Glomerular visceral epithelial cell (primary cell): ENCODE data around the gene MATN3.

Experiments
- DNase-seq: peaks from one replicate; pipeline ENCODE4 v3.0.0-alpha.2; 2016; ENCODE audit errors: extremely low spot score

The MATN3 gene

GRCh38 chr2:20037660-20038059, 25.2 kb upstream of the MATN3 start:
- DNase-seq = no peak

DNA sequence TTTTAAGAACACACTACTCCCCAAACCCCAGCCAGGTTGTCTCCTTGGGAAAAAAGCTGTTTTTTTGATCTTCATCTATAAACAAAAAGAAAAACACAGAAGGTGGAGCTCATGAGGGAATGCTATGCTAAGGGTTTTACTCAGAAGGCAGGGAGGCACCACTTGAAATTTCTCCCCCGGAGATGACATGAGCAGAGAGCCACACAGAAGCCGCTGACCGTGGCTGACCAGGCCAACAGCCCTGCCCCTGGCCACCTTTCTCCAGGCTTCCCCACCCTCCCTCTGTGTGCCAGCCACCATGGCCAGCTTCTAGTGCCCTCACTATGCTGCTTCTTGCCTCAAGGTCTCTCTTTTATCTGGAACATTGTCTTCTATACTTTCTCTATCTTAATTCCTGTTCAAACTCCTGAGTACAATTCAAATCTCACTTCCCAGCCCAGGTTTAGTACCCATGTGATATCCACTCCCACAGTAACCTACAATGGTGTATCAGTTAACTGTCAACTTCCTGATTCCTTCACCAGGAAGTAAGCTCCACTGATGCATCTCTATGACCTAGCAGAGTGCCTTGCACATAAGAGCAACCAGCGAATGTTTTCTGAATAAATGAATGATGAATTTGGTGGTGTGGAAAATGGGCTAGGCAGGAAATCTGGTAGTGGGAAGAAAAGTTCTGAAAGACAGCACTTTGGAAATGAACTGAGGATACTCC, 23.6 kb upstream of the MATN3 start:
- peak; percentile 52 for DNase-seq

DNA sequence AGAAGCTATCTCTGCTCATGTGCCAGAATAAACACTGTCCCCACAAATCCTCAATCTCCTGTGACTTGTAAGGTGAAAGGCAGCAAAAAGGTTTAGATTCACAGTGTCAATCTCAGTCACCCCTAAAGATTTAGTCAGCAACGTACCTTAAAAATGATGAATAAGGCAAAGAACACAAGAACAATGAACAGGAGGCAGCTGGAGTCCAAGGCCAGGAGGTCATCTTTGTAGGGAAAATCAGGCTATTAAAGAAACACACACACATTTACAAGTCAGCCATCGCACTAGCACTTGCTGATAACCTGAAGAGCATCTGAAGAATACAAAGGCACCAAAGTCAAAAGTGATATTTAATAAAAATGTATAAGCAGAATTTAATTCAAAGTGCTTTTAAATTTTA, 22.4 kb upstream of the MATN3 start:
- no peak for DNase-seq

- DNase-seq = no peak
These were observed 21.8 kb upstream of the MATN3 start for GRCh38 chr2:20034218-20034617.

DNA sequence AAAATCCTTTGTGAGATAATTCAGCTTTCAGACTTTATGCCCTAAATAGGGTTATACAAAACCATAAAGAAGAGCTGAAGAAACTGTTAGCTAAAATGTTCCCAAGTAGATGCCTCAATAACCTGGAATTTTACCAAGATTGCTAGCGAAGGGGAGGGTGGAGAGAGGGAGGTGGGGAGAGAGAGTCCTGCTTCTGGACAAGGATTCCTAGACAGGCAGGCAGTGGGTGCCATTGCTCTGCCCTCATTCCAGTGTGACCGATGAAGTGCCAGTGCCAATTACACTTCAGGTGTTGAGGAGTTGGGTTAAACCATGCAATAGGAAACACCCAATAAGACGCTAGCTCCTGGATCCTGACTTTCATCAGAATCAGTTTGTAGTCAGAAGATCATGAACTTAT, 20.9 kb upstream of the MATN3 start:
- no peak for DNase-seq

DNA sequence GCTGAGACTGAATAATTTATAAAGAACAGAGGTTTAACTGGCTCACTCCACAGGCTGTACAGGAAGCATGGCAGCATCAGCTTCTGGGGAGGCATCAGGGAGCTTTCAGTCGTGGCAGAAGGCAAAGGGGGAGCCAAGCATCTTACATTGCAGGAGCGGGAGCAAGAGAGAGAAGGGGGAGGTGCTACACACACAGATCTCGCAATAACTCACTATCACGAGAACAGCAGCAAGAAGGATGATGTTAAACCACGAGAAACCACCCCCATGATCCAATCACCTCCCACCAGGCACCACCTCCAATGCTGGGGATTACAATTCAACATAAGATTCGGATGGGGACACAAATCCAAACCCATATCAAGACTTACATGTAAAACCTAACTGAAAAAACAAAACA, 17.8 kb upstream of the MATN3 start:
- DNase-seq = no peak

- DNase-seq = no peak
These were observed 15.4 kb upstream of the MATN3 start for GRCh38 chr2:20027705-20028434.

DNA sequence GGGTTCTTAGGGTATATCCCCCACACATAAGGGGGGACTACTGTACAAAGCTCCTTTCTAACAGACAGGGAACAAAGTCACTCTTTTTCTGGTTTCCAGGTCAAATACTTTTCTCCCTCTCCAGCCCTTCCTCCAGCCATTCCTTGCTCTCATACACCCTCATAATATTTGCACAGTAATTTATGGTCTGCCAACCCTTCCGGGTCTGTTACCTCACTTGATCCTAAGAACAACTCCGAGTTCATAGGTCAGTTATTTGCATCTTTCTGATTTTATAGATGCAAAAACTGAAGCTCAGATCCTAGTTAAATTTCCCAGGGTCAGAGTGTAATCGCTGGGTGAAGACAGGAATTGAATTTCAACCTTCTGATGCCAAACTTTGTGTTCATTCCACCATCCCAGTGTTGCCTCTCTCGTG, 14.8 kb upstream of the MATN3 start:
- no peak for DNase-seq

DNA sequence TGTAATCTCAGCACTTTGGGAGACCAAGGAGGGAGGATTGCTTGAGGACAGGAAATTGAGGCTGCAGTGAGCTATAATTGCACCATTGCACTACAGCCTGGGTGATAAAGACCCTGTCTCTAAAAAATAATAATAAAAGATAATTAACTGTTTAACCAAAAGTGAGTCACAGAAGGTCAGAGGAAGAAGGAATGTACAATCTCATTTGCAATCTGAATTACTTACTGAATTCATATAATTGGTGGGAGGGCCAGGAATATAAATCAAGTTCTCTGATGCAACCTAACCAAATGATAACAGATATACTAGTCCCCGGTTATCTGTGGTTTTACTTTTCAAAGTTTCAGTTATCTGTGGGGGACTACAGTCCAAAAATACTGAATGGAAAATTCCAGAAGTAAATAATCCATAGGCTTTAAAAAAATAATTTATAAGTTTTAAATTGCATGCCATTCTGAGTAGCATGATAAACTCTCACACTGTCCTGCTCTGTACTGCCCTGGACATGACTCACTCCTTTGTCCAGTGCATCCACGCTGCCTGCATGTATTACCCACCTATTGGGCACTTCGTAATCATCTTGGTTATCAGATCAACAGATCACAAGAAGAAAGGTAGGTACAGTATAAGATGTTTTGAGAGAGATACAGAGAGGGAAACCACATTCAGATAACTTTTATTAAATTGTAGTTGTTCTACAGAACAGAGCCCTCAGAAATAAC, 12.8 kb upstream of the MATN3 start:
- no peak for DNase-seq

- no peak for DNase-seq
These were observed 11.2 kb upstream of the MATN3 start for GRCh38 chr2:20023688-20024087.

GRCh38 chr2:20021405-20022009, 9.0 kb upstream of the MATN3 start:
- DNase-seq = no peak

GRCh38 chr2:20019747-20020146, 7.3 kb upstream of the MATN3 start:
- no peak for DNase-seq

- DNase-seq = no peak
These were observed 6.2 kb upstream of the MATN3 start for GRCh38 chr2:20018601-20019152.

- no peak for DNase-seq
These were observed 3.9 kb upstream of the MATN3 start for GRCh38 chr2:20016346-20016745.

GRCh38 chr2:20015482-20016083, 3.1 kb upstream of the MATN3 start:
- DNase-seq = peak; percentile 50

GRCh38 chr2:20013126-20013849, 820 bp upstream of the MATN3 start:
- no peak for DNase-seq

GRCh38 chr2:20012032-20012281, 511 bp downstream of the MATN3 start:
- DNase-seq = no peak

- no peak for DNase-seq
These were observed 1.0 kb downstream of the MATN3 start for GRCh38 chr2:20011276-20012031.

- no peak for DNase-seq
These were observed 3.8 kb downstream of the MATN3 start for GRCh38 chr2:20008703-20009102.

- DNase-seq = no peak
These were observed 6.5 kb downstream of the MATN3 start for GRCh38 chr2:20005891-20006470.
